ENCODE data around the gene GRB2. TPM values are rescaled to one million over a fixed set of nuclear protein-coding genes. Genes with fewer than 3 reads are reported as not detected.
A peak's percentile ranks its signal among the peaks of the same experiment; 100 is the strongest.

Gene GRB2
- total RNA-seq, 2 donors from 2014 or later = 120 to 144 TPM

GRCh38 chr17:75326226-75326848, 79.1 kb downstream of the GRB2 start:
- no peak for ATAC-seq (ENCODE audit: insufficient number of reproducible peaks, low FRiP score, low read depth)
- Histone ChIP-seq H3K4me1 (ENCODE audit: control insufficient read depth in 1 of 2, low read depth in 2 of 2) (peaks cover 3 to 21% of the 10 kb centered on the region in 2 donors), H3K27ac (peak overlapping the region in 1 of 2 donors; percentile 1), H3K36me3 (peaks cover 9% of the 10 kb centered on the region), H3K4me3 (no peak overlapping the region), H3K9me3 (no peaks in the 10 kb centered on the region), H3K27me3 (replicated peaks; ENCODE audit: insufficient read depth) (no peaks in the 10 kb centered on the region)
- TF ChIP-seq, protein P1, sequence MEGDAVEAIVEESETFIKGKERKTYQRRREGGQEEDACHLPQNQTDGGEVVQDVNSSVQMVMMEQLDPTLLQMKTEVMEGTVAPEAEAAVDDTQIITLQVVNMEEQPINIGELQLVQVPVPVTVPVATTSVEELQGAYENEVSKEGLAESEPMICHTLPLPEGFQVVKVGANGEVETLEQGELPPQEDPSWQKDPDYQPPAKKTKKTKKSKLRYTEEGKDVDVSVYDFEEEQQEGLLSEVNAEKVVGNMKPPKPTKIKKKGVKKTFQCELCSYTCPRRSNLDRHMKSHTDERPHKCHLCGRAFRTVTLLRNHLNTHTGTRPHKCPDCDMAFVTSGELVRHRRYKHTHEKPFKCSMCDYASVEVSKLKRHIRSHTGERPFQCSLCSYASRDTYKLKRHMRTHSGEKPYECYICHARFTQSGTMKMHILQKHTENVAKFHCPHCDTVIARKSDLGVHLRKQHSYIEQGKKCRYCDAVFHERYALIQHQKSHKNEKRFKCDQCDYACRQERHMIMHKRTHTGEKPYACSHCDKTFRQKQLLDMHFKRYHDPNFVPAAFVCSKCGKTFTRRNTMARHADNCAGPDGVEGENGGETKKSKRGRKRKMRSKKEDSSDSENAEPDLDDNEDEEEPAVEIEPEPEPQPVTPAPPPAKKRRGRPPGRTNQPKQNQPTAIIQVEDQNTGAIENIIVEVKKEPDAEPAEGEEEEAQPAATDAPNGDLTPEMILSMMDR (IDR thresholded peaks at IDR 0.05) = no peak
- DNase-seq (ENCODE audit: low spot score) = no peak

GRCh38 chr17:75325827-75326225, 79.7 kb downstream of the GRB2 start:
- Histone ChIP-seq H3K27ac (peak overlapping the region in 1 of 2 donors; percentile 1), H3K36me3 (peaks cover 14% of the 10 kb centered on the region), H3K4me3 (no peak overlapping the region), H3K27me3 (replicated peaks; ENCODE audit: insufficient read depth) (no peaks in the 10 kb centered on the region), H3K9me3 (no peaks in the 10 kb centered on the region), H3K4me1 (ENCODE audit: control insufficient read depth in 1 of 2, low read depth in 2 of 2) (peaks cover 3 to 21% of the 10 kb centered on the region in 2 donors)
- DNase-seq (ENCODE audit: low spot score) (no peak), ATAC-seq (ENCODE audit: insufficient number of reproducible peaks, low FRiP score, low read depth) (no peak)
- TF ChIP-seq, protein P1 (IDR thresholded peaks at IDR 0.05) = no peak

DNA sequence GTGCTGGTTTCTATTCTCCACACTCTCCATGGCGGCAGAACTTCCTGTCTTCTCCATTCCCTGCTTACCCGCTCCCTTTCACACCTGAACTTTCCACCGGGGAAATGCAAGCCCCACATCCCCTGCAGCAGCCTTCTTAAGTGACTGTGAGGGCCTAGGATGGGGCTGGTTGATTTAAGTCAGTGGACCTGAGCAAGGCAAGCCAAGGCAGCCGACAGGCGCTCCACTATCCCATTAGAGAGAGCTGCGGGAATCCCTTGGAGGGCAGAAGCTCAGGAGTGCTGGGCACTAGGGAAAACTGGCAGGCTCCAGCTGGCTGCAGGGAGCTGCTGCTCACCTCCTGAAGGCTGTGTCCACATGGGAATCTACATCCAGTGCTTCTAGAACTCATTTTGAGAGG, 80.1 kb downstream of the GRB2 start:
- Histone ChIP-seq H3K27ac (no peak overlapping the region), H3K9me3 (no peaks in the 10 kb centered on the region), H3K36me3 (peaks cover 19% of the 10 kb centered on the region), H3K4me1 (ENCODE audit: control insufficient read depth in 1 of 2, low read depth in 2 of 2) (peaks cover 3 to 21% of the 10 kb centered on the region in 2 donors), H3K27me3 (replicated peaks; ENCODE audit: insufficient read depth) (no peaks in the 10 kb centered on the region), H3K4me3 (no peak overlapping the region)
- ATAC-seq (ENCODE audit: insufficient number of reproducible peaks, low FRiP score, low read depth) (no peak), DNase-seq (ENCODE audit: low spot score) (no peak)
- TF ChIP-seq, protein P1 (IDR thresholded peaks at IDR 0.05) = no peak

DNA sequence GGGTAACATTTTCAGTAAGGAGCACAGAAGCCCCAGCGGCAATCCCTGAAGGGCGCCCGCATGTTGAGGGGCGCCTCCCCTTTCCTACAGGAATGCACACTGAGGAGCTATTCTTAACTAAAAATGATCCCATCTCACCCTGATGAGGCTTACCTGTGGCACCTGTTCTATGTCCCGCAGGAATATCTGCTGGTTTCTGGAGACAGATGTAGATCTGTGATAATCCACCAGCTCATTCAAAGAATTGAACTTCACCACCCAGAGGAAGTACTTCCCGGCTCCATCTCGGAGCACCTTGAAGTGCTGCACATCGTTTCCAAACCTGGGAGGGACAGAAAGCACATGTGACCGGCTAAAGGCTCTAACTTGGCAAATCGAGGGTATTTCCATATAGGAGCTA, 84.0 kb downstream of the GRB2 start:
- no peaks in the 10 kb centered on the region for H3K27me3 ChIP-seq (replicated peaks; ENCODE audit: insufficient read depth)
- H3K9me3 ChIP-seq = no peaks in the 10 kb centered on the region
- peaks cover 41% of the 10 kb centered on the region for H3K36me3 ChIP-seq
- DNase-seq (ENCODE audit: low spot score) (no peak), ATAC-seq (ENCODE audit: insufficient number of reproducible peaks, low FRiP score, low read depth) (no peak)
- H3K4me3 ChIP-seq = no peak overlapping the region
- TF ChIP-seq, protein P1 (IDR thresholded peaks at IDR 0.05) = no peak
- H3K4me1 ChIP-seq (ENCODE audit: control insufficient read depth in 1 of 2, low read depth in 2 of 2) = peaks cover 0 to 18% of the 10 kb centered on the region in 2 donors
- no peak overlapping the region for H3K27ac ChIP-seq

DNA sequence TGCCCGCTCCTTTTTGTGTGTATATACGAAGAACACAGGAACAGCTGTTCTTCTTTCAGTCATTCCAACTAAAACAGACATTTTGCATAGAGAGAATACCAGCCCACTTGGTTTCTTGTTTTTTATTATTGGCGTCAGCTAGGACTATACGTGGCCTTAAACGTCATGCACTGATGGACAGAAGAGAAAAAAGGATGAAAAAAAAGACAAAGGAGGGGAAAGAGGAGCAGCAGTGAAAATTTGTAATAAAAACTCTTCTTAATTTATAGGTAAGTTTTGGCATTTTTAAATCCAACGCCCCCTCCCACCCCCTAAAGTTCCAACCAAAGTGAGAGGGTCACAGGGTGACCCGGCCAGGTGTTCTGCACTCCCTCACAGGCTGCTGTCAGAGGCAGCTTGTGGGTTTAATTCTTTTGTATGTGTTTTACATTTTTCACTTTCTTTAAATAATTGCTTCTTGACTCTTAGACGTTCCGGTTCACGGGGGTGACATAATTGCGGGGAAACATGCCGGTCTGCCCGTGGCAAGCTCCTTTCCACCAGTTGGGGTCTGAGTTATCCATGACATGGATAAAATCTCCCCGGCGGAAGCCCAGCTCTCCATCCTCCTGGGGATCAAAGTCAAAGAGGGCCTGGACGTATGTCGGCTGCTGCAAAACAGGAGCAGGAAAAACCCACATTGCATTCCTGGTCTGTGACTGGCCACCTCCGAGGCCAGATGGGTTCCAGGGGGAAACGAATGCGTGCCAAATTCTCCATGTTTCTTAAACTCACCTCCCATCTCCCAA, 85.4 kb downstream of the GRB2 start:
- Histone ChIP-seq H3K27me3 (replicated peaks; ENCODE audit: insufficient read depth) (no peaks in the 10 kb centered on the region), H3K4me1 (ENCODE audit: control insufficient read depth in 1 of 2, low read depth in 2 of 2) (peaks cover 0 to 8% of the 10 kb centered on the region in 2 donors), H3K27ac (no peak overlapping the region), H3K9me3 (no peaks in the 10 kb centered on the region), H3K4me3 (no peak overlapping the region), H3K36me3 (peaks cover 41% of the 10 kb centered on the region)
- ATAC-seq (ENCODE audit: insufficient number of reproducible peaks, low FRiP score, low read depth) (no peak), DNase-seq (ENCODE audit: low spot score) (no peak)
- TF ChIP-seq, protein P1 (IDR thresholded peaks at IDR 0.05) = no peak

Data from thoracic aorta (tissue), 2 donors.